GM18870 (cell line): ENCODE measurements around the gene RAD51B.

Experiments
- ATAC-seq: cut with Tn5 transposase; IDR thresholded peaks from one replicate; pipeline ENCODE4 v1.9.1; 2021; ENCODE audit warnings: moderate library complexity; ENCODE audit not compliant: unreplicated experiment

RAD51B gene

DNA sequence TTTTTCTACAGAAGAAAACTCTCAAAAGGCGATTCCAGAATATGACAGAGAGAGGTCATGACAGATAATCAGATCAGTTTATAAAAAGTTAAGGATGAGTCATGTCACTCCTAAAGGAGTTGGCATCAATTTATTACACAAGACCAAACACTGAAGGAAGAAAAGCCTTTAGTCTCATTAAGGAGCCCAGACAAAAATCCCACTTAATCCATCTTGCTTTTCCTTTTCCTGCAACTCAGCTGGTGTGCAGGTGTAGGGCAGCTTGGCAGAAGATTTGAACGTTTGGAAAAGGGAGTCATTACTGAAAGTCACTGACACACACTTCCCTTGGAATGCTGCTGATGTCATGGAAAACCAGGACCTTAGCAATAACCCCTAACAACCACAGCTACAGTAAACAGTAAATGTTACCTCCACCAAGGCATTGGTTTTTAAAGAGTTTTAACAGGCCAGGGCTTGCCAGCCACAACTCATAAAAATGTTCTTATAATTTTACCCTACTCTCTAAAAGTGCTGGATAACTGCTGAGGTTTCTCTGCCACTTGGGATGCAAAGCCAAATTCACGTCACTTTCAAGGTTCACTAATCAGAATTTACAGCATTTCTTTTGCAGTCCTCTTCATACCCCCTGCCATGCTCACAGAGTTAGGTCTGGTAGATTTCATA lies 320.6 kb downstream of the RAD51B start:
- ATAC-seq, result no peak

- ATAC-seq, result no peak
These were observed 321.2 kb downstream of the RAD51B start for GRCh38 chr14:68140806-68141205.

DNA sequence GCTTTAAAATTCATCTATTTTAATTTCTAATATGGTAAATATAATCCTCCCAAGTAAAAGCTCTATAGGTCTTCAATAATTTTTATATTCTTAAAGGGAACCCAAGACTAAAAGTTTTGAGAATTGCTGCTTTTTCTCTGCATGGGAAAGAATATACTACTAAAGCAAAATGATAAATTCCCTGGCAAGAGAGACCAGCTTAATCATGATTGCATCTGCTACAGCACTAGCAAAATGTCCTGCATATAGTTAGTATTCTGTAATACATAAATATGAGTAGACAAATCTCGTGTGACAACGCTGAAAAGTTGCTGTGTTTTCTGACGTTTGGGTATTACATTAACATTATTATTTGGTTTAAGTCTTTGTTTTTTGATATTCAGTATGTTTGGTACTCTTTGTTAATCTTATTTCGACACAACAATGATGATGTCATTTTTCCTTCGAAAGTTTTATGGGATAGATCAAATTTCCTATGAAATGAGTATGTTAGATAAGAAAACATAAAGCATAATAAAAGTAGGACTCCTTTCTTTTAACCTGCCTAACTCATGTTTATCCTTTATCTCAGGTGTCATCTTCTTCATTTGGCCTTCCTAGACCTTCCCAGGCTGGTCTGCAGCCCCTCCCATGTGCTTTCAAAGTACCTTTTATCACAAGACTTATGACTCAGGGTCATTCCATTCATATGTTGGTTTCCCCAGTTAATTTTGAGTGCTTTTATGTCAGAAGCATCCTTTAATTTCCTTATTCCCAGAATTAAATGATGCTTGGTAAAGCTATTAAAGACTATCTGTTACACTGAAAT lies 321.9 kb downstream of the RAD51B start:
- ATAC-seq, result no peak

DNA sequence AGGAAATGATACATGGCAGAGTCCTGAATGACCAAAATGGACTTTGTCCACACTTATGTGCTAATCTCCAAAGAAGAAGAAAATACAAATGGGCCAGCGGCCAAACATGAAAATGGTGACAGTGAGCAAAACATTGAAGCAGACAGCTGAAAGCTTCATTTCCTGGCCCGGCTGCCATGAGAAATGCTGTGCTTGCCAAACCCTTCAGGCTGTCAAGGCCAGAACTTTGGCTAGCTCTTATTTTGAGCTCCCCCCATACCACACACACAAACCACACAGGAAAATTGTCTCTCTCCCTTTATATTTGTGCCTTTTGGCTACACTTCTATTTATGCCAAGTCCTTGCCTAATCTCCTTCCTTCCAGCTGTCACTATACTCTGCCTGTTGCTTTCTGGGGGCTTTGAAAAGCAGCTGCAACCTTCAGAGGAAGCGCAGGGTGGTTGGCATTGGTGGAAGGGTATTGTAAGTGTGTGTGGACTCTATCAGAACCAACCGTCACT lies 323.8 kb downstream of the RAD51B start:
- no peak for ATAC-seq

GRCh38 chr14:68144051-68144681 lies 324.6 kb downstream of the RAD51B start:
- ATAC-seq, result no peak

DNA sequence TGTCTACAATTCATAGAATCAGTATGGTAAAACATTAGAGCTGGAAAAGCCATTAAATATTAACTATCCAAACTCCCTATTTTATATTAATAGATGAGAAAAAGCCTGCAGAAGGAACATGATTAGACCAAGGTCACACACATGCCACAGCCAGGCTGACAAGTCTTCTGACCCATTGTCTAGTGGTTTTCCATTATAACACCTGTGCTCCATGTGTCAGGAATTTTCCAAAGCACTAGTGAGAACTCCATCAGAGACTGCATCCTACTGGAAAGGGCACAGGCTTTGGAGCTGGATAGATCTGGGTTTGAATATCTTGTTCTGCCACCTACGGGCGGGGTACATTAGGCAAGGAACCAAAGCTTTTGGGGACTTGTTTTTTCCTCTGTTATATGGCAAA lies 325.5 kb downstream of the RAD51B start:
- ATAC-seq, result no peak

- no peak for ATAC-seq
These were observed 326.0 kb downstream of the RAD51B start for GRCh38 chr14:68145539-68145938.

- no peak for ATAC-seq
These were observed 327.2 kb downstream of the RAD51B start for GRCh38 chr14:68146818-68147217.

- no peak for ATAC-seq
These were observed 327.7 kb downstream of the RAD51B start for GRCh38 chr14:68147303-68147702.

GRCh38 chr14:68148276-68148675 lies 328.7 kb downstream of the RAD51B start:
- no peak for ATAC-seq

DNA sequence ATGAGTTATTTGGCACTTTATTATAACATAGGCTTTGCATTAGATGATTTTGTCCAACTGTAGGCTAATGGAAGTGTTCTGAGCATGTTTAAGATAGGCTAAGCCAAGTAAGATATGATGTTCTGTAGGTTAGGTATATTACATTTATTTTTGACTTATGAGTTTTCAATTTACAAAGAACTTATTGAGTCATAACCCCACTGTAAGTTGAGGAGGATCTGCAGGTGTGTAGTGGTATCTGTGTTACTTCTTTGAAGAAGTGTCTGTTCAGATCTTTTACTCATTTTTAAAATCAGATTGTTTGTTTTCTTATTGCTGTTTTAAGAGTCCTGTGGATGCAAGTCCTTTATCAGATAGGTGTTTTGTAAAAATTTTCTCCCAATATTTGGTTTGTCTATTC lies 329.2 kb downstream of the RAD51B start:
- no peak for ATAC-seq

DNA sequence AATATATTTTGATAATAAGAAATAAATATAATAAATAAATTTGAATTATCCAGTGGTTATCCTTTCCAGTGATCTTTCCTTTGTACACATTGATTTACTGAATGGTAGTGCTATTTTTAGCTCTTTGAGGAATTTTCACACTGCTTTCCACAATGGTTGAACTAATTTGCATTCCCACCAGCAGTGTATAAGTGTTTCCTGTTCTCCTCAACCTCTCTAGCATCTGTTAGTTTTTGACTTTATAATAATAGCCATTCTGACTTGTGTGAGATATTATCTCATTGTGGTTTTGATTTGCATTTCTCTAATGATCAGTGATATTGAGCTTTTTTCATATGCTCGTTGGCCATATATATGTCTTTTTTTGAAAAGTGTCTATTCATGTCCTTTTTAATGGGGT lies 333.7 kb downstream of the RAD51B start:
- ATAC-seq, result no peak

DNA sequence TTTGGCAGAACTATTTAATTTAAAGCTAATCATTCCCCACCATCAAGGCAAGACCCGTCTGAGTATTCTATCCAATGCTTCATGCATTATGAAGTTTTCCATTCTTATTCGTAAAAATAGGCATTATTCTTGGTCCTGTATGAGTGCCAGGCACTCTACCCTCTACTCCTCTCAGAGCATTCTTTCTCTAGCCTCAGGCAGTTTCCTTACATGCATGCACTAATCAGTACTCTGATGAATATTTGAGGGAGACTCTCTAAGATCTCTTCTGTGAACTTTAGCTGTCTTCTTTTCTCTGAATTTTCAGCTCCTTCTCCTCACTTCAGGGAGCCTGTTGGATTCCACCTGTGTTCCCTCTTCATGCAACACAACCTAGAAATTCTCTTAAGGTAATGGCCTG lies 334.7 kb downstream of the RAD51B start:
- ATAC-seq, result no peak

GRCh38 chr14:68157971-68158371 lies 338.4 kb downstream of the RAD51B start:
- no peak for ATAC-seq

GRCh38 chr14:68158640-68159039 lies 339.1 kb downstream of the RAD51B start:
- ATAC-seq, result no peak

DNA sequence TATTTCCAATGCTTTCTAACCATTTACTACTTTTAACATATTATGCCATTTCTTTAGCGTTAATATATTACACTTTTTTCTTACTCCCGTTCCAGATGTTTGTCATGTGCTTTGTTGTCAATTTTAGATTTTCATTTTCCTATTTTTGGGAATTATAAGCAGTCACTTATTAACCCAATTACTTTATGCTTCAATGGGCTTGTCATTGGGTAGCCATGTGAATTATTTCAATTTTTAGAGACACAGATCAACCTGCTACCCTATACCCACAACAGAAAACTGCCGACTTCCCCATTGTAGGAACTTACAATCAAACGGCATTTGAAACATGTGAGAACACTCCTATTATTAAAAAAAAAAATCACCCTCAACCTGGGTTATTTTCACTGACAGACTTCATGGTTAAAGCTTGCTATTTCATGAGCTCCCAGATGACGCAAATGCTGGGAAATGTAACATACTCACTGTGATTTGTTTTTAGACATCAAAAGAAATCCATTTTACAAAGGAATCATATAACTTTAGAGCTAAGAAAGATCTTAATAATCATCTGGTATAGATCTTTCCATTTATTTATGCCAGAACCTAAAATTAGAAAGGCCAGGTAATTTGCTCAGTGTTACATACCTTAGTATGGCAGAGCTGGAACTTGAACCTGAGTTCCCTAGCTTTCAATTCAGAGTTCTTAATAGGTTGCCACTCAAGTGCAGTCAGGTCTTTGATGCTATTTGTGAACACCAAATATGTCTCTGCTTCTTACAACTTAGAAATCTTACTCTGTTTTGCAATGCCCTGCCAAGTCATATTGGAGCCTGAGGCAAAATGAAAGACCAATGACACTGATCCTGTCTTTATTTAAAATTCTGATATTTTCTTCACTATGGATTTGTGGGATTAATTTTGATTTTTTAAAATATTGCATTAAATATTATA lies 340.4 kb downstream of the RAD51B start:
- no peak for ATAC-seq

GRCh38 chr14:68160779-68161546 lies 341.4 kb downstream of the RAD51B start:
- ATAC-seq, result no peak

GRCh38 chr14:68162887-68163286 lies 343.3 kb downstream of the RAD51B start:
- ATAC-seq, result no peak

GRCh38 chr14:68164711-68165113 lies 345.1 kb downstream of the RAD51B start:
- ATAC-seq, result no peak

- no peak for ATAC-seq
These were observed 345.8 kb downstream of the RAD51B start for GRCh38 chr14:68165274-68165843.
